ENCODE measurements around the gene TPRG1.

DNA sequence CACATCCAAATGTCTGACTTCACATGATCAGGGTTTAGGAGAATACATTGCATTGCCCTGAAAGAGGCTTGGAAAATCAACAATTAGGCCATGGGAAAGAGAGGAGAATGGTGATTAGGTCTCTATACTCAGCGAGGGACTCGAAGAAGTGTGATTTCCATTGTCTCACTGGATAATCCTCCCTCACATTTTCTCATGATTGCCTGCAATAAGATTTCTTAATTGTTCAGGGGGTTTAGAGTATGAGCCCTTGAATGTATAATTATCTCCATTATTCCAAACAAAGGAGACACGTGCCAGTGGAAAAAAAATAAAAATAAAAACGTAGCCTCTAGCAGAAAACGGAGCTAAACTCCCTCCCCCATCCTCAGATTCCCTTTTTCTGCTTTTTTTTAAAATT, 173.2 kb downstream of the TPRG1 start:
- TF ChIP-seq, protein P1, sequence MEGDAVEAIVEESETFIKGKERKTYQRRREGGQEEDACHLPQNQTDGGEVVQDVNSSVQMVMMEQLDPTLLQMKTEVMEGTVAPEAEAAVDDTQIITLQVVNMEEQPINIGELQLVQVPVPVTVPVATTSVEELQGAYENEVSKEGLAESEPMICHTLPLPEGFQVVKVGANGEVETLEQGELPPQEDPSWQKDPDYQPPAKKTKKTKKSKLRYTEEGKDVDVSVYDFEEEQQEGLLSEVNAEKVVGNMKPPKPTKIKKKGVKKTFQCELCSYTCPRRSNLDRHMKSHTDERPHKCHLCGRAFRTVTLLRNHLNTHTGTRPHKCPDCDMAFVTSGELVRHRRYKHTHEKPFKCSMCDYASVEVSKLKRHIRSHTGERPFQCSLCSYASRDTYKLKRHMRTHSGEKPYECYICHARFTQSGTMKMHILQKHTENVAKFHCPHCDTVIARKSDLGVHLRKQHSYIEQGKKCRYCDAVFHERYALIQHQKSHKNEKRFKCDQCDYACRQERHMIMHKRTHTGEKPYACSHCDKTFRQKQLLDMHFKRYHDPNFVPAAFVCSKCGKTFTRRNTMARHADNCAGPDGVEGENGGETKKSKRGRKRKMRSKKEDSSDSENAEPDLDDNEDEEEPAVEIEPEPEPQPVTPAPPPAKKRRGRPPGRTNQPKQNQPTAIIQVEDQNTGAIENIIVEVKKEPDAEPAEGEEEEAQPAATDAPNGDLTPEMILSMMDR (IDR thresholded peaks at IDR 0.05; ENCODE audit: insufficient read depth, low read length, poor library complexity, severe bottlenecking), result no peak
- no peak for TF ChIP-seq EZH2phosphoT487 (conservative IDR thresholded peaks at IDR 0.05; ENCODE audit: low read length)

Data from SU-DHL-6 (cell line).